Skeletal muscle tissue (tissue), 4 donors: ENCODE results near the gene CTU1. TPM values are rescaled to one million over a fixed set of nuclear protein-coding genes. Genes with fewer than 3 reads are reported as not detected.

ENCODE experiments used
- H3K27ac ChIP-seq: one replicate; pipeline ENCODE4 v1.7.0; 2013; ENCODE audit warnings: mild to moderate bottlenecking, low read depth, low read length, inconsistent platforms
- H3K27me3 ChIP-seq, 3 donors: one replicate each; pipeline ENCODE4 v1.7.0; 2013; ENCODE audit warnings: low read length in 3 of 3; ENCODE audit not compliant: control insufficient read depth in 3 of 3, insufficient read depth in 3 of 3
- H3K36me3 ChIP-seq, 3 donors: one replicate each; pipeline ENCODE4 v1.7.0; 2013; ENCODE audit warnings: low read length in 3 of 3; ENCODE audit not compliant: control insufficient read depth in 3 of 3, insufficient read depth in 3 of 3
- H3K4me1 ChIP-seq, 3 donors: one replicate each; pipeline ENCODE4 v1.7.0; 2013; ENCODE audit warnings: low read length in 3 of 3, mild to moderate bottlenecking in 3 of 3; ENCODE audit not compliant: control insufficient read depth in 3 of 3, insufficient read depth in 3 of 3
- H3K4me3 ChIP-seq, 3 donors: one replicate each; pipeline ENCODE4 v1.7.0; 2013; ENCODE audit warnings: low read length in 3 of 3
- H3K9ac ChIP-seq, 3 donors: one replicate each; pipeline ENCODE4 v1.7.0; 2013; ENCODE audit warnings: low read length in 3 of 3, mild to moderate bottlenecking in 3 of 3, moderate library complexity in 2 of 3, low read depth in 1 of 3
- H3K9me3 ChIP-seq, 3 donors: one replicate each; pipeline ENCODE4 v1.7.0; 2013; ENCODE audit warnings: low read length in 3 of 3; ENCODE audit not compliant: control insufficient read depth in 3 of 3
- total RNA-seq: library from RNA; depleted of rRNA; stranded (reverse); fragments of >200 nt; gene quantifications from one replicate; pipeline ENCODE4 v1.2.3, GENCODE V29; 2014
- donor health status: Osteomylitis.

CTU1 gene
- total RNA-seq, 1 donor from 2014 or later: 4.2 TPM

DNA sequence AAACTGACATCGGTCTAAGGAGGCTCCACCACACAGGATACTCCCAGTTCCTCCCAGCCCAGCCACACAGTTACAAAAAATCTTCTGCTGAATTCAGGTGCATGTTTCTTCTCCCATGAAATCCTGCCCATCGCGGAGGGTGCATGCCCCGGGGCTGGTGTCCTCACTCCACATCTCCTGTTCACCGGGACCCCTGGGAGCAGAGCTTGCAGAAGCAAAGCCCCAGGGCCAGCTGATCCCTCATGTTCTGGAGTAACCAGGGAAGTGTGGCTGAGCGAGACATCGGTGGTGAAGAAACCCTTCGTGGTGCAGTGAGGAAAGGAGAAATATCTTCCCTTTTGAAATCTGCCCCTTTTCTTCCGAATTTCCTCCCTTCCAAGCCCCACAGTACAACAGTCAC is 15.6 kb upstream of the CTU1 start:
- Histone ChIP-seq H3K9ac (no peak overlapping the region), H3K27ac (peak overlapping the region; percentile 36), H3K4me1 (peaks cover 0 to 7% (median 0%) of the 10 kb centered on the region in 3 donors), H3K36me3 (no peaks in the 10 kb centered on the region), H3K27me3 (peaks cover 0 to 26% (median 10%) of the 10 kb centered on the region in 3 donors), H3K9me3 (no peaks in the 10 kb centered on the region), H3K4me3 (no peak overlapping the region)

DNA sequence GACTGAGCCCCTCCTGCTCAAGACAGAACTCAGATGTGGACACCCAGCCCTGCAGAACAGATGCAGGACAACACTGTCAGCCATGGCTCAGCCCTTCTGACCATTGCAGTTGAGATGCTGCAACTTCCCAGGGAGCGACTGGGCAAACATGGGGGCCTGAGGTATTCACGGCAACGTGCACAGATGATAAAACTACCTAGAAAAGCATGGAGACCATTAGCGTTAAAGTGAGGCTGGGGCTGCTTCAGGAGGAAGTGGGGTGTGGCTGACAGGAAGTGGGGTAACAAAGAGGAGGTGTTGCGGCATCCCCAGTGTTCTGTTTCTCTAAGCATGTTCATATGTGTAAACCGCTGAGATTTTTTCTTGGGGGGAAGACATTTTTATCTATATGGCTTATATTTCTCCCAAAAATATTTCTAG is 15.2 kb upstream of the CTU1 start:
- no peaks in the 10 kb centered on the region for H3K36me3 ChIP-seq
- H3K27me3 ChIP-seq: peaks cover 0 to 26% (median 10%) of the 10 kb centered on the region in 3 donors
- no peak overlapping the region for H3K9ac ChIP-seq
- H3K4me3 ChIP-seq: no peak overlapping the region
- H3K4me1 ChIP-seq: peaks cover 0 to 7% (median 0%) of the 10 kb centered on the region in 3 donors
- H3K9me3 ChIP-seq: no peaks in the 10 kb centered on the region
- H3K27ac ChIP-seq: peak overlapping the region; percentile 40

DNA sequence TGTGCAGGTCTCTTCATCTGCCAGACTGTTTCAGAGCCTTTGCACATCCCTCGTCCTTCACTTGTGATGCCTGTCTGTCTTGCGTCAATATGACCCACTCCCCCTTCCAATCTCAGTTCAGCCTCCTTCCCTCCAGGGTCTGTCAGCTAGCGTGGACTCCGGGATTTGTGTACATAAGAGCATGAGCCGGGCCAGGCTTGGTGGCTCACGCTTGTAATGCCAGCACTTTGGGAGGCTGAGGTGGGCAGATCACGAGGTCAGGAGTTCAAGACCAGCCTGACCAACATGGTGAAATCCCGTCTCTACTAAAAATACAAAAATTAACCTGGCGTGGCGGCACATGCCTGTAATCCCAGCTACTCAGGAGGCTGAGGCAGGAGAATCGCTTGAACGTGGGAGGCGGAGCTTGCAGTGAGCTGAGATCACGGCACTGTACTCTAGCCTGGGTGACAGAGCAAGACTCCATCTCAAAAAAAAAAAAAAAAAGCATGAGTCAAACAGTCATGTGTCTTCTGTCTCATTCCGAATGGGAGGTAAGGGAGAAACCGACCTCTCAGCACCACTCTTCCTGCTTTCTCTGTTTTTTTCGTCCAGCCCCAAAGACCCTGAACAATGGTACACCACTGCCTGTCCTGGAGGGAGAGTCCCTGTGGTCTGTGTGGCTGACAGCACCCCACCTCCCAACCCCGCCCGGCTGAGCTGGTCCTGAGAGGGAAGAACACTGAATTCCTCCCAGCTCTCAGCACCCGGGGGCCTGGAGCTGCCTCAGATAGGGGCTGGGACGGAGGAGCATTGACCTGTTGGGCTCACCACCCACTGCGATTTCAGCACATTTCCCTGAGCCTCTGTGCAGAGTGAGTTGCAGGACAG is 14.1 kb upstream of the CTU1 start:
- no peak overlapping the region for H3K4me3 ChIP-seq
- H3K4me1 ChIP-seq: peaks cover 0 to 7% (median 0%) of the 10 kb centered on the region in 3 donors
- peaks cover 0 to 25% (median 10%) of the 10 kb centered on the region in 3 donors for H3K27me3 ChIP-seq
- H3K9me3 ChIP-seq: no peaks in the 10 kb centered on the region
- no peaks in the 10 kb centered on the region for H3K36me3 ChIP-seq
- H3K9ac ChIP-seq: no peak overlapping the region
- peak overlapping the region; percentile 40 for H3K27ac ChIP-seq

DNA sequence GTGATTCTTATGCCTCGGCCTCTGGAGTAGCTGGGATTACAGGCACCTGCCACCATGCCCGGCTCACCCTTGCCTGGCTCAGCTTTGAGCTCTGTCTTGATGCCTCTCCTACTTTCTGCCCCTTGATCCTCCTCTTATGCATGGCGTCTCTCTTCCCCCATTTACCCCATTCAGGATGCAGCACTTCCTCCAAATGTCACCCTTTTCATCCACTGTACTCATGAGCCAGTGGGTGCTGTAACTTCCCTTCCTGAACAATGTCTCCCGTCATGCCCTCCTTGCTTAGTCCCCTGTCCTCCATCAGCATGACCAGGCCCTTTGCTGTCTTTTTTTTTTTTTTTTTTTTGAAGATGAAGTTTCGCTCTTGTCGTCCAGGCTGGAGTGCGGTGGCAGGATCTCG is 13.0 kb upstream of the CTU1 start:
- peaks cover 0 to 7% (median 0%) of the 10 kb centered on the region in 3 donors for H3K4me1 ChIP-seq
- H3K36me3 ChIP-seq: no peaks in the 10 kb centered on the region
- H3K4me3 ChIP-seq: no peak overlapping the region
- no peaks in the 10 kb centered on the region for H3K9me3 ChIP-seq
- peaks cover 0 to 21% (median 13%) of the 10 kb centered on the region in 3 donors for H3K27me3 ChIP-seq
- H3K9ac ChIP-seq: no peak overlapping the region
- H3K27ac ChIP-seq: no peak overlapping the region

DNA sequence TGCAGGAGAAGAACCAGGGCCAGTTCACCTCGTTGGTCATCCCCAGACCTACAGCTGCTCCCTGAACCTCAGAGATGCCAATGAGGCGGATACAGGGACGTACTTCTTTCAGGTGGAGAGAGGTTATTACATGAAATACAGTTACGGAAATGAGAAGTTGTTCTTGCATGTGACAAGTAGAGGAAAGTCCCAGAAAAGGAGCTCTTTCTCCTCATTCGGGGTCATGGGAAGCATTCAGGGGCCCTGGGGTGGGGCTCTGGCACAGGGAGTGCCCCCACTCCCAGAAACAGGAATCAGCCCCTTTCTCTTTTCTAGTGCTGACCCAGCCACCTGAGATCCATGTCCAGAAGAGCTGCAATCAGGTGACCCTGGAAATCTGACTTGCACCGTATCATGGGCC is 12.0 kb upstream of the CTU1 start:
- H3K36me3 ChIP-seq: no peaks in the 10 kb centered on the region
- H3K9me3 ChIP-seq: no peaks in the 10 kb centered on the region
- H3K4me1 ChIP-seq: peaks cover 0 to 7% (median 0%) of the 10 kb centered on the region in 3 donors
- H3K4me3 ChIP-seq: no peak overlapping the region
- H3K27ac ChIP-seq: peak overlapping the region; percentile 25
- H3K27me3 ChIP-seq: peaks cover 5 to 17% (median 15%) of the 10 kb centered on the region in 3 donors
- H3K9ac ChIP-seq: no peak overlapping the region

DNA sequence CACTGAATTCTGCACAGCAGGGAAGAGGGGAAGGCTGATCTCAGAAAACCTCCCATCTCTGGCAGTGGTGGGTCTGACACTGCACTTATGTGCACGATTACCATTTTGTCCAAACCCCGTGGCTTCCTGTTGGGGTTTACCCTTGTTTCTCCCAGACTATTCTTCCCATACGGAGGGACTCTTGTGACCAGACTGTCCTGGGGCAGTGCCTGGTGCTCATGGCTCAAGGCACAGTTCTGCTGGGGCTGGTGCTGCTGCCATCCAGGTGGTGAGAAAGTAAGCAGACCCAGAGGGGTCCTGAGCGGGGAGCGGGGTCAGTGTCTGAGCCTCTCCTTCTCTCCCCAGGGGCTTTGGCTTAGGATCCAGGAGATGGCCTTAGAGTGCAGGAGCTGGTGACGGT is 11.4 kb upstream of the CTU1 start:
- peaks cover 6 to 15% (median 13%) of the 10 kb centered on the region in 3 donors for H3K27me3 ChIP-seq

DNA sequence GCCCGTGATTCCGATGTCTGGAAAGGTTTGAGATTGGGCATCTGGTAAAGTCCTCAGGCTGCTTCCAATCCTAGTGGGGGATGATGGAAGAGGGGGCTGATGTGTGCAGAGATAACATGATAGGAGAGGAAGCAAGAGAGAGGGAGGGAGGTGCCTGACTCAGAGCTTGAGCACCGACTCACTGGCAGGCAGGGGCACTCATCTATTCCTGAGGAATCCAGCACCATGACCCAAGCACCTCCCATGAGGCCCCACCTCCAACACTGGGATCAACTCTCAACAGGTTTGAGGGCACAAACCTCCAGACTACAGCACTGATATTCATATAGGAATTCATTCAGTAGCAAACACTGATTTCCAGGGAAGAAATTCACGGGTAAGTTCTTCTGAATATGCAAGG is 10.9 kb upstream of the CTU1 start:
- no peak overlapping the region for H3K27ac ChIP-seq
- peaks cover 0 to 4% (median 0%) of the 10 kb centered on the region in 3 donors for H3K4me1 ChIP-seq
- H3K27me3 ChIP-seq: peaks cover 6 to 17% (median 9%) of the 10 kb centered on the region in 3 donors
- no peak overlapping the region for H3K9ac ChIP-seq
- H3K4me3 ChIP-seq: no peak overlapping the region
- no peaks in the 10 kb centered on the region for H3K9me3 ChIP-seq
- H3K36me3 ChIP-seq: no peaks in the 10 kb centered on the region

More for the DNA sequence above, 11.4 kb upstream of the CTU1 start:
- H3K9ac ChIP-seq: no peak overlapping the region
- peaks cover 0 to 7% (median 0%) of the 10 kb centered on the region in 3 donors for H3K4me1 ChIP-seq
- H3K27ac ChIP-seq: peak overlapping the region; percentile 25
- H3K9me3 ChIP-seq: no peaks in the 10 kb centered on the region
- H3K36me3 ChIP-seq: no peaks in the 10 kb centered on the region
- no peak overlapping the region for H3K4me3 ChIP-seq

DNA sequence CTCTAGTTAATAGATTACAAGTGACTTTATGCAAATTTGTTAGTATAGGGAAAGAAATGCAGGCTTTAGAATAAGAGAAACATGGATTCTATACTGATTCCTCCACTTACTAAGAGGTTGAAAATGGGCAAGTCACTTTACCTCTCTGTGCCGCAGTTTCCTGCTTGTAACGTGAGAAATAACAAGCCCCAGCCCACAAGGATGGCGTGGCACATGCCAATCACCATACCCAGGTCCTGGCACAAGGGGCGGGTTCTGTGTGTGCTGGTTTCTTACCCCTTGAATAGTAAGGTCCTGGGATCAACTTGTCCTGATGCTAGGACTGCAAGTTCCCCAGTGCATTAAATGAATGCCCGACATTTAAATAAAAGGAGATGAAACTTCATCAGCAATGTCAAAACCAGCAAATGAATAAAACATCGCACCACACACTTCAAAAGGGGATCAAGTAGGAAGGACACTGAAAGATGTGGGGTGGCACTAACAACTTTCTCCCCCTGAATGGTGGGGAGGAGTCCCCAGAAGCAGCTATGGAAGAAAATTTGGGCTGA is 8.6 kb upstream of the CTU1 start:
- Histone ChIP-seq H3K9me3 (no peaks in the 10 kb centered on the region), H3K9ac (no peak overlapping the region), H3K27ac (no peak overlapping the region), H3K4me3 (no peak overlapping the region), H3K4me1 (no peaks in the 10 kb centered on the region), H3K36me3 (no peaks in the 10 kb centered on the region), H3K27me3 (peaks cover 9 to 18% (median 9%) of the 10 kb centered on the region in 3 donors)

DNA sequence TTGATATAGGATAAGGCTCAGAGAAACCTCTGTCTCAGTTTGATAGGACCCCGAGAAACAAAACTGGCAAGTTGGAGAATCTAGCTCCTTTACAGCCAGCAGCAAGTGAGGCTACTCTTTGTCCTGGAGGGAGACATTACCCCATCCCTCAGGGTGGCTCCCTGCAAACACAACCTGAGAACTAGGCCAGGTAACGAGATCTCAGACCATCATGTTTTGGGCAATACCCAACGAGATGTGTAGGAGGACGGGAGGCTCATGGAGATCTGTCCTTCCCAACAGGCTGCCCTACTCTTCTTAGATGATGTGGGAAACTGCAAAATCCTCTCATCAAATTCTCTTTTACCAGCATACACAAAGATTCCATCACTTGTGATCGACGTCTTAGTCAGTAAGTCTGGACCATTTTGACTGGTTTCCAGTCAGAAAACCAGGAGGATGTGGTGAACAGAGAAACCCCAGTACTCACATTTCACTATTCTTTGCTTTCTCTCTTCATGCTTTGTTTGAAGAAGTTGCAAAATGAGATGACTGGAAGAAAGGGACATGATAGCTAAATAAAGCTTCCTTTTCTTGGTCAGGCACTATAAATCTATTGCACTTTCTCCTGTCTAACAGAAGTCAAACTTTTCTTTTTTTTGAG is 6.0 kb upstream of the CTU1 start:
- Histone ChIP-seq H3K36me3 (no peaks in the 10 kb centered on the region), H3K27me3 (peaks cover 9 to 15% (median 11%) of the 10 kb centered on the region in 3 donors), H3K9ac (no peak overlapping the region), H3K4me1 (no peaks in the 10 kb centered on the region), H3K4me3 (no peak overlapping the region), H3K9me3 (no peaks in the 10 kb centered on the region), H3K27ac (no peak overlapping the region)

DNA sequence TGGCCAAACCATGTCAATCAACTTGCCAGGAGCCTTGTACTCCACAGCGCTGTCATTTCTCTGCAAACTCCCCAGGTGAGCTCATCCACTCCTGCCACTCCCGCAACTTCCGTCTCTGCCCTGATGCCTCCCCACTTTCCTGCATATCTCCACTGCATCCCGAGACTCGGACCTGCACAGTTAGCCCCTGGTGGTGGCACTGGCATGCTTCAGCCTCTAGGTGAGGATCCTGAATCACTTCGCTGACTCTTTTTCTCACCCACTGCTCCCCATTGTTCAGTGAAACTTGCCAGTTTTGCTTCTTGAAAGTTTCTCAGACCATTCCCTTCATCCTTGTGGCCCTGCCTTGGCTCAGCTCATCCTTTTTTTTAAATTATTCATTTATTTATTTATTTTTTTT is 3.4 kb upstream of the CTU1 start:
- Histone ChIP-seq H3K27me3 (peaks cover 9 to 12% (median 9%) of the 10 kb centered on the region in 3 donors), H3K27ac (no peak overlapping the region), H3K9ac (no peak overlapping the region), H3K36me3 (no peaks in the 10 kb centered on the region), H3K9me3 (no peaks in the 10 kb centered on the region), H3K4me3 (no peak overlapping the region), H3K4me1 (peaks cover 14 to 21% (median 15%) of the 10 kb centered on the region in 3 donors)
